MM.1S (cell line): Measurements from ENCODE around the gene DZIP1L.

Experiments used
- DNase-seq: peaks from one replicate; pipeline ENCODE4 v3.0.0-alpha.2; 2015
- H2AFZ ChIP-seq: fragments of 300-600 bp; sonication (generic); 2 replicates; pipeline ENCODE4 v1.6.0; 2016; ENCODE audit warnings: antibody characterized with exemption, low read length
- H3F3A ChIP-seq: fragments of 300-600 bp; sonication (generic); 2 replicates; pipeline ENCODE4 v1.6.1; 2016; ENCODE audit warnings: mild to moderate bottlenecking, antibody characterized with exemption, low read length, moderate library complexity, mixed read lengths; ENCODE audit not compliant: insufficient read depth
- H3K27ac ChIP-seq: fragments of 300-600 bp; sonication (generic); 2 replicates; pipeline ENCODE4 v1.5.1; 2016; ENCODE audit warnings: mild to moderate bottlenecking, low read length
- H3K27me3 ChIP-seq: fragments of 300-600 bp; sonication (generic); replicated peaks from 2 replicates; pipeline ENCODE4 v1.6.0; 2016; ENCODE audit warnings: low read length; ENCODE audit not compliant: insufficient read depth
- H3K36me3 ChIP-seq: fragments of 300-600 bp; sonication (generic); replicated peaks from 2 replicates; pipeline ENCODE4 v1.6.1; 2016; ENCODE audit warnings: mild to moderate bottlenecking, low read length, mixed read lengths; ENCODE audit not compliant: insufficient read depth
- H3K4me1 ChIP-seq: fragments of 300-600 bp; sonication (generic); 2 replicates; pipeline ENCODE4 v1.6.1; 2016; ENCODE audit warnings: low read length, mixed read lengths
- H3K4me2 ChIP-seq: fragments of 300-600 bp; sonication (generic); 2 replicates; pipeline ENCODE4 v1.6.0; 2016; ENCODE audit warnings: low read depth, low read length
- H3K4me3 ChIP-seq: fragments of 300-600 bp; sonication (generic); 2 replicates; pipeline ENCODE4 v1.5.1; 2016; ENCODE audit warnings: low read length, mixed read lengths
- H3K79me2 ChIP-seq: fragments of 300-600 bp; sonication (generic); 2 replicates; pipeline ENCODE4 v1.6.1; 2016; ENCODE audit warnings: mixed run types, low read length, mixed read lengths
- H3K9ac ChIP-seq: fragments of 300-600 bp; sonication (generic); 2 replicates; pipeline ENCODE4 v1.6.1; 2016; ENCODE audit warnings: low read length, mixed read lengths
- H3K9me2 ChIP-seq: fragments of 300-600 bp; sonication (generic); replicated peaks from 2 replicates; pipeline ENCODE4 v1.6.1; 2016; ENCODE audit warnings: mild to moderate bottlenecking, low read length, mixed read lengths; ENCODE audit not compliant: insufficient read depth
- H3K9me3 ChIP-seq: fragments of 300-600 bp; sonication (generic); replicated peaks from 2 replicates; pipeline ENCODE4 v1.6.1; 2016; ENCODE audit warnings: mild to moderate bottlenecking, low read length, mixed read lengths; ENCODE audit not compliant: insufficient read depth
- H4K20me1 ChIP-seq: fragments of 300-600 bp; sonication (generic); 2 replicates; pipeline ENCODE4 v1.6.1; 2016; ENCODE audit warnings: mild to moderate bottlenecking, low read length, moderate library complexity, mixed read lengths; ENCODE audit not compliant: insufficient read depth
- CTCF ChIP-seq: fragments of 300-600 bp; sonication (generic); IDR thresholded peaks from 2 replicates; pipeline ENCODE4 v1.5.1; 2016; ENCODE audit warnings: antibody characterized with exemption, low read length, mixed read lengths
- EZH2 ChIP-seq: fragments of 300-600 bp; sonication (generic); optimal IDR thresholded peaks from 2 replicates; pipeline ENCODE3; 2017; ENCODE audit warnings: low read depth, mild to moderate bottlenecking, antibody characterized with exemption, low read length, mixed read lengths
- EZH2phosphoT487 ChIP-seq: fragments of 300-600 bp; sonication (generic); IDR thresholded peaks from 2 replicates; pipeline ENCODE4 v1.6.1; 2018; ENCODE audit warnings: antibody characterized with exemption, low read length

DZIP1L gene

GRCh38 chr3:138113326-138113725 is 2.1 kb downstream of the DZIP1L start:
- H3K36me3 ChIP-seq = no peaks in the 10 kb centered on the region
- H3K9me2 ChIP-seq = no peaks in the 10 kb centered on the region
- no peaks in the 10 kb centered on the region for H3K9me3 ChIP-seq
- TF ChIP-seq EZH2phosphoT487 (no peak), CTCF (no peak), EZH2 (no peak)
- no peaks in the 10 kb centered on the region for H3K4me1 ChIP-seq
- no peak overlapping the region for H3K27ac ChIP-seq
- no peak overlapping the region for H3K9ac ChIP-seq
- H3K4me2 ChIP-seq = no peak overlapping the region
- peaks cover 6% of the 10 kb centered on the region; the same call in 1 of the 2 replicates for H3K27me3 ChIP-seq
- H2AFZ ChIP-seq = no peak overlapping the region
- H4K20me1 ChIP-seq = no peaks in the 10 kb centered on the region
- H3F3A ChIP-seq = no peaks in the 10 kb centered on the region
- no peaks in the 10 kb centered on the region for H3K79me2 ChIP-seq
- DNase-seq = no peak
- no peak overlapping the region for H3K4me3 ChIP-seq

- no peak overlapping the region for H3K27ac ChIP-seq
- no peaks in the 10 kb centered on the region for H3F3A ChIP-seq
- H4K20me1 ChIP-seq = no peaks in the 10 kb centered on the region
- no peaks in the 10 kb centered on the region for H3K9me2 ChIP-seq
- H2AFZ ChIP-seq = no peak overlapping the region
- H3K36me3 ChIP-seq = no peaks in the 10 kb centered on the region
- H3K79me2 ChIP-seq = no peaks in the 10 kb centered on the region
- H3K4me2 ChIP-seq = no peak overlapping the region
- H3K9me3 ChIP-seq = no peaks in the 10 kb centered on the region
- H3K9ac ChIP-seq = no peak overlapping the region
- H3K27me3 ChIP-seq = peaks cover 6% of the 10 kb centered on the region; the same call in 1 of the 2 replicates
- TF ChIP-seq EZH2 (no peak), CTCF (no peak), EZH2phosphoT487 (no peak)
- H3K4me3 ChIP-seq = no peak overlapping the region
- H3K4me1 ChIP-seq = no peaks in the 10 kb centered on the region
- no peak for DNase-seq
These were observed 3.0 kb downstream of the DZIP1L start for GRCh38 chr3:138112362-138112761.

GRCh38 chr3:138105598-138105997 is 9.8 kb downstream of the DZIP1L start:
- Histone ChIP-seq H3K36me3 (no peaks in the 10 kb centered on the region), H3K79me2 (no peaks in the 10 kb centered on the region), H3F3A (no peaks in the 10 kb centered on the region), H3K4me3 (no peak overlapping the region), H3K27me3 (no peaks in the 10 kb centered on the region), H3K4me2 (no peak overlapping the region), H3K27ac (no peak overlapping the region), H3K9me2 (no peaks in the 10 kb centered on the region), H3K9me3 (no peaks in the 10 kb centered on the region), H4K20me1 (no peaks in the 10 kb centered on the region), H2AFZ (no peak overlapping the region), H3K9ac (no peak overlapping the region), H3K4me1 (no peaks in the 10 kb centered on the region)
- no peak for TF ChIP-seq EZH2phosphoT487
- DNase-seq = no peak

- Histone ChIP-seq H3K27me3 (no peaks in the 10 kb centered on the region), H3F3A (no peaks in the 10 kb centered on the region), H3K79me2 (no peaks in the 10 kb centered on the region), H3K9ac (no peak overlapping the region), H3K4me2 (no peak overlapping the region), H3K36me3 (no peaks in the 10 kb centered on the region), H4K20me1 (no peaks in the 10 kb centered on the region), H2AFZ (no peak overlapping the region), H3K4me3 (no peak overlapping the region), H3K27ac (no peak overlapping the region), H3K9me2 (no peaks in the 10 kb centered on the region), H3K9me3 (no peaks in the 10 kb centered on the region), H3K4me1 (no peaks in the 10 kb centered on the region)
- DNase-seq = no peak
- TF ChIP-seq CTCF = no peak
- TF ChIP-seq EZH2phosphoT487 = no peak
These were observed 11.9 kb downstream of the DZIP1L start for GRCh38 chr3:138103466-138103865.
